HL-60/S4 treated with retinoic acid at 250 ng/mL for 4 days and 3 days (cell line): Measurements from ENCODE around the gene P2RX6.
"Not testable (repeated sequence)": the region's sequence is repeated elsewhere in the genome, so short reads cannot be mapped to it uniquely, and the experiment has no call there.

Experiments
- in situ Hi-C: fragments of 300-500 bp; cut with MboI; formaldehyde crosslinking; loops from 2 replicates; pipeline ENCODE4 v1.7.0; 2022; ENCODE audit warnings: low sequenced_read_pairs

The P2RX6 gene

GRCh38 chr22:21067901-21068680 lies 53.1 kb downstream of the P2RX6 start:
- in situ Hi-C loops = no loop called here

DNA sequence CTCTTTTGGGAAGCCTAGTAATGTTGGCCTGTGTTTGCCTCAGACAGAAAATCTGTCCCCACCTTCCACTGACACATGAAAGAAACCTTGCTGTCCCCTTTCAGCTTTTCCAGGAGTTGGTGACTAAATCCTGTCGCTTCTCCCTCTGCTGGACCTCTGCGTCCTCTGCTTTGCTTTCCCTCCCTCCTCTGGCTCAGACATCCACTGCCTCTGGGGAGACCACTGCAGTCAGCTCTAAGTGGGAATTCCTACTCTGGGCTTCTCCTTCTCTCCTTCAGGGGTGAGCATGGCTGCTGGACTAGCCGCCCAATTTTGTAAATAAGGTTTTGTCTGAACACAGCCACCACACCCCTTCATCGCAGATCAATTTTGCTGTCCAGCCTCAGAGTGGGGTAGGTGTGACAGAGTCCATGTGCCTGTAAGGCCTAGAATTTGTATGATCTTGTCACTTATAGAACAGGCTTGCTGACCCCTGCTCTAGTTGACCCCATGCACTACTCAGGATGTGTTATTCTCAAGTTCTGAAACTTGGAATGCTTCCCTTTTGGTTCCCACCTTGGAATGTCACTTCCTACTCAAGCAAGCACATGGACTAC lies 53.8 kb downstream of the P2RX6 start:
- in situ Hi-C loops = no loop called here

DNA sequence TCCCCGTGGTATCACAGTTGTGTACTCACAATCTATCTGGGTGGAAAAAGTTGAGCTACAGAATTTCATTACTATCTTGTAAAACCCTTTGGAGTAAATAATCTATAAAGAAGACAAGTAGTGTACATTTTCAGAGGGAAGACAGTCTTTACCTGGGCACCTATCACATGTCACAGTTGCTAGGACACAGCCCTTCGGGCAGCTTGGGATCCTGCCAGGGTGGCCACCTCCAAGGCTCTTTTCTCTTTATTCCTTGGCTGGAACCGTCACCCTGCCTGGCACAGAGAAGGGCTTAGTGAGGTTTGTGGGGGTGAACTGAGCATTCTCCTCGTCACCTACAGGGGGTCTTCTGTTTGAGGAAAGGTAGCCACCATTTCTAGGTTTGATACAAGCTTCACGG lies 54.4 kb downstream of the P2RX6 start:
- in situ Hi-C loops = no loop called here

DNA sequence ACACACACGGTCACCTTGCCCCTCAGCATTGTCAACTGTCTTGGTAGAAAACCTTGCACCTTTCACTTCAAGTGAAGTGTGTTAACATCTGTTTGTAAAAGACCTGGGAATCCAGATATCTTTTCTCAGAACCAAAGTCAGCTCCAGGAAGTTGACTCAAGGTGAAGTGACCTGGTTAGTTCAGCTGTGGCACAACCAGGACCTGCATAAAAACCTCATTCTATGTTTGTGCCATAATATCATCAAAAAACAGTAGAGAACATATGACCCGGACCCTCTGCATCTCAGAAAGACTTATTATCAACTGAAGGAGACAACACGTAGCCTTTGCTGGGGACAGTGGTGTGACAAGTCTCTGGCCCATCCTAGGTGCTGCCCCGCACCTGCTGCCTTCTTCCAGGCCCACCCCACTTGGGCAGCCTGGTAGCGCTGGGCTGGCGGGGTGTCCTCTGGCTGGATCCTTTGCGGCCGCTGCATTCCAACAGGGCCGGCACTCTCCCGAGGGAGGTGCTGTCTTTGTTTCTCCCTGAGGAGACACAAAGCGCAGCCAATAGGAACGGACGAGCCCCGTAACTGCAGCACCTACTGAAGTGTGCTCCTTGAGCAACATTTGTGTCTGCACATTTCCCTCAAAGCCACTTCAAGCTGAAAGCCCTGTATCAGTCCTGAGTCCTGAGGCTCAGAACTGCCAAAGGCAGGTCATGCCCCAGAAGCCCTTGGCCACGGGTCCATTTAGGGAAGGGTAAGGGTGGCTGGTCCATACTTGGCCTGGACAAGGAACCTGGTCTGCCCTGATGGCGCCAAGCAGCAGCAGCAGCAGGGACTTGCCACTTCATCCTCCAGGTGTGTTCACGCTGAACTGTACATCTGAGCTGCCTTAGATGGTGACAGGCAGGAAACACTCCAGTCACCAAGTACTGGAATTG lies 56.0 kb downstream of the P2RX6 start:
- in situ Hi-C loops = no loop called here

DNA sequence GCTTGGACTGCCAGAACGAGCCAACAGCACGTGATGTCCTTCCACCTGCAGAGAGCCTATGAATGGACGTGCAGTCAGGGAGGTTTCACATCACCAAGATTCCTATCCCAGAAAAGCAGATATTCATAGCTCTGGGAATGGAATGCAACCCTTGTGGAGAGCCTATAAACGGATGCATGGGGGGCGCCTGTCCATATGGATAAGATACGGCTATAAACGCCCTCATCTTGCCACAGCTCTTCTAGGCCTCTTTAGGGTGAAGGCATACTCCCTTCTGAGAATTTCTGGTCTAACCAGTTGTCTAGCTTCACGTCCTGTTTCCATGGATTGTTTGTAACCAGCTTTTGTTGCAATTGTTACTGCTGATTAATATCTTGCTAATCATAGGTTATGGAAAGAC lies 56.8 kb downstream of the P2RX6 start:
- in situ Hi-C loops = not testable (repeated sequence)

DNA sequence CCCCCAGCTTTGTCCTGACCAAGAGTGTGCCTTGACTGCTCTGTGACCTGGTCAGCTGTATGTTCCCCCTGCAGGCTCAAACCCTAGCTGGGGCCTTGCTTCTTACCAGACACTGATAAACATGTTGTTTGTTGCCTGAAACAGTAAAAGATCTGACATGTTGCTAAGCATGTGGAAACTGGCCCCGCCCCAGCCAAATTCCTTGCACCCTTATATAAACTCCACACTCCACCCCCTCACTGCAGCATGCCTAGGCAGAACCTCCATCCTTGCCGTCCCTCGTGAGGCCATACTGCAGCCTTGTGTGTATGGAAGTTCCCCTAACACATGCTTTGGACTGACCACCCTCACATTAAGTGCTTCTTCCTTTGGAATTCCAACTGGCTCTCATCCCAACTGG lies 58.1 kb downstream of the P2RX6 start:
- in situ Hi-C loops = no loop called here

GRCh38 chr22:21073482-21073881 lies 58.5 kb downstream of the P2RX6 start:
- in situ Hi-C loops = no loop called here

GRCh38 chr22:21074102-21074715 lies 59.2 kb downstream of the P2RX6 start:
- in situ Hi-C loops = no loop called here

DNA sequence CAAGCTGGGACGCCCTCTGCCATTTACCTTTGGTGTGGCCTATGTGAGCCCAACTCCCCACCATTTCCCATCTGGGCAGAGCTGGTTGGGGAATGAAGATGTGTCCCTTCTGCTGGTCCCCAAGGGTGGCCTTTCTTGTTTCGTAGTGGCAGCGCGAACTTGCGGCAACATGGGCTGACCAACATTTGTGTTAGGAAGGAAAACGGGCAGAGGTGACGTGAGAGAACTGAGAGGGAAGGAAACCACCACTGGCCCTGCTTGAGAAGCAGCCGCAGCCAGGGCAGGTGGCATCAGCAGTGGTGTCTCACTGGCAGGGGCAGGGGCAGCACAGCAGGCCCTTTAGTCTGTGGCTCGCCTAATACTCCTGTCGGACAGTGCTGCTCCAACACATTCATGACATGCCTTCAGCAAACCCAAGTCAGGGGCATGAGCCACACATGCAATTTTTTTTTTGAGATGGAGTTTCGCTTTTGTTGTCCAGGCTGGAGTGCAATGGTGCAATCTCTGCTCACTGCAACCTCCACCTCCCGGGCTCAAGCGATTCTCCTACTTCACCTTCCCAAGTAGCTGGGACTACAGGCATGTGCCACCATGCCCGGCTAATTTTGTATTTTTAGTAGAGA lies 60.7 kb downstream of the P2RX6 start:
- in situ Hi-C loops = loop anchor here (25.0 kb wide), 1 partner anchor 587 kb away; the partner anchor contains the start of gene PPIL2

GRCh38 chr22:21076912-21077625 lies 62.1 kb downstream of the P2RX6 start:
- in situ Hi-C loops = loop anchor here (25.0 kb wide), 1 partner anchor 585 kb away; the partner anchor contains the start of gene PPIL2
